ENCODE results near the gene CLEC1A. TPM values are rescaled to one million over a fixed set of nuclear protein-coding genes. Genes with fewer than 3 reads are reported as not detected.

Gene CLEC1A
- total RNA-seq, 1 experiment from 2014 or later: 0.41 TPM

DNA sequence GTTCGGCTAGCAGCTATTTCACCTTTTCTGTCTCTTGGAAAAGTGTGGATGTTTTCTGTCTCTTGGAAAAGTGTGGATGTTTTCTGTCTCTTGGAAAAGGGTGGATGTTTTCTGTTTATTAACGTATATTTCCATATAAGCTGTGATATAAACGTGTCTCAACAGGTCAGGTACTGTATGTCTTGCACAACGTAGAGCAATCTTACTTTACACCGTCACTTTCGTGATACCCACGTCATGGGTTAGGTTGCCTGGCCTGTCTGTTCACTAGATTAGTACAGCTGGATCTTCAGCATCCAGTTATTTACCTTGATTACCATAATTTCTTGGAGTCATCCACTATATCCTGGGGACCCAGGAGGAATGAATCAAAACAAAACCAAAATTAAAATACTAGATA is 17.1 kb upstream of the CLEC1A start:
- no TSS peak for BruUV-seq (replicated peaks)
- ATAC-seq (no peak), DNase-seq (ENCODE audit: low read depth, low spot score) (no peak)
- ChIA-PET CTCF (no interaction called here), POLR2A (interaction anchor here (0.6 kb wide), 1 partner anchor 52 kb away, joined by 3 read pairs; no protein-coding TSS in a partner anchor)
- Histone ChIP-seq H3K4me3 (ENCODE audit: low read depth in 2 of 2, low read length in 2 of 2) (no peak overlapping the region), H3K36me3 (ENCODE audit: control insufficient read depth, insufficient read depth, low read length) (no peaks in the 10 kb centered on the region), H3K9me3 (ENCODE audit: control insufficient read depth, insufficient read depth, low read depth, low read length) (no peaks in the 10 kb centered on the region), H3K27ac (ENCODE audit: low read length) (no peak overlapping the region), H3K4me1 (ENCODE audit: control insufficient read depth, insufficient read depth, low read length) (no peaks in the 10 kb centered on the region), H3K27me3 (ENCODE audit: control insufficient read depth, insufficient read depth, low read length) (no peaks in the 10 kb centered on the region)
- intact Hi-C loops (cut with micrococcal nuclease; ENCODE audit: unreplicated experiment): no loop called here
- in situ Hi-C loops (cut with HindIII; ENCODE audit: low pct_unique_long_range_greater_than_20kb, low sequenced_read_pairs): no loop called here
- TF ChIP-seq, protein P1, sequence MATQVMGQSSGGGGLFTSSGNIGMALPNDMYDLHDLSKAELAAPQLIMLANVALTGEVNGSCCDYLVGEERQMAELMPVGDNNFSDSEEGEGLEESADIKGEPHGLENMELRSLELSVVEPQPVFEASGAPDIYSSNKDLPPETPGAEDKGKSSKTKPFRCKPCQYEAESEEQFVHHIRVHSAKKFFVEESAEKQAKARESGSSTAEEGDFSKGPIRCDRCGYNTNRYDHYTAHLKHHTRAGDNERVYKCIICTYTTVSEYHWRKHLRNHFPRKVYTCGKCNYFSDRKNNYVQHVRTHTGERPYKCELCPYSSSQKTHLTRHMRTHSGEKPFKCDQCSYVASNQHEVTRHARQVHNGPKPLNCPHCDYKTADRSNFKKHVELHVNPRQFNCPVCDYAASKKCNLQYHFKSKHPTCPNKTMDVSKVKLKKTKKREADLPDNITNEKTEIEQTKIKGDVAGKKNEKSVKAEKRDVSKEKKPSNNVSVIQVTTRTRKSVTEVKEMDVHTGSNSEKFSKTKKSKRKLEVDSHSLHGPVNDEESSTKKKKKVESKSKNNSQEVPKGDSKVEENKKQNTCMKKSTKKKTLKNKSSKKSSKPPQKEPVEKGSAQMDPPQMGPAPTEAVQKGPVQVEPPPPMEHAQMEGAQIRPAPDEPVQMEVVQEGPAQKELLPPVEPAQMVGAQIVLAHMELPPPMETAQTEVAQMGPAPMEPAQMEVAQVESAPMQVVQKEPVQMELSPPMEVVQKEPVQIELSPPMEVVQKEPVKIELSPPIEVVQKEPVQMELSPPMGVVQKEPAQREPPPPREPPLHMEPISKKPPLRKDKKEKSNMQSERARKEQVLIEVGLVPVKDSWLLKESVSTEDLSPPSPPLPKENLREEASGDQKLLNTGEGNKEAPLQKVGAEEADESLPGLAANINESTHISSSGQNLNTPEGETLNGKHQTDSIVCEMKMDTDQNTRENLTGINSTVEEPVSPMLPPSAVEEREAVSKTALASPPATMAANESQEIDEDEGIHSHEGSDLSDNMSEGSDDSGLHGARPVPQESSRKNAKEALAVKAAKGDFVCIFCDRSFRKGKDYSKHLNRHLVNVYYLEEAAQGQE (IDR thresholded peaks at IDR 0.05; ENCODE audit: insufficient read depth in 1 of 2, low read depth in 2 of 2, low read length in 1 of 2): no peak

DNA sequence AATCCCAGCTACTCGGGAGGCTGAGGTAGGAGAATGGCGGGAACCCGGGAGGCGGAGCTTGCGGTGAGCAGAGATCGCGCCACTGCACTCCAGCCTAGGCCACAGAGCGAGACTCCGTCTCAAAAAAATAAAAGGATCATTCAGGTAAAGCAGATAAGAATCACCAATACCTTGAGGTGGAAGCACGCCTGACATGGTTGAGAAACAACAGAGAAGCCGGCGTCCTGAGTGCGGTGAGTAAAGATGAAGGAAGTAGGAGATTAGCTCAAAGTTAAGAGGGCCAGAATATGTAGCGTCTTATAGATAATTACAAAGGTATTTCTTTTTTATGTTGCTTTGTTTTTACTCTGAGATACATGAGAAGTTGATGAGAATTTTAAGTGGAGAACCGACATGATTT is 16.5 kb upstream of the CLEC1A start:
- Histone ChIP-seq H3K27ac (ENCODE audit: low read length) (no peak overlapping the region), H3K36me3 (ENCODE audit: control insufficient read depth, insufficient read depth, low read length) (no peaks in the 10 kb centered on the region), H3K4me1 (ENCODE audit: control insufficient read depth, insufficient read depth, low read length) (no peaks in the 10 kb centered on the region), H3K9me3 (ENCODE audit: control insufficient read depth, insufficient read depth, low read depth, low read length) (no peaks in the 10 kb centered on the region), H3K4me3 (ENCODE audit: low read depth in 2 of 2, low read length in 2 of 2) (no peak overlapping the region), H3K27me3 (ENCODE audit: control insufficient read depth, insufficient read depth, low read length) (no peaks in the 10 kb centered on the region)
- ChIA-PET POLR2A (interaction anchor here (0.6 kb wide), 1 partner anchor 53 kb away, joined by 3 read pairs; no protein-coding TSS in a partner anchor), CTCF (no interaction called here)
- intact Hi-C loops (cut with micrococcal nuclease; ENCODE audit: unreplicated experiment): no loop called here
- no TSS peak for BruUV-seq (replicated peaks)
- no peak for DNase-seq (ENCODE audit: low read depth, low spot score)
- TF ChIP-seq SIN3A (IDR thresholded peaks at IDR 0.05; ENCODE audit: borderline replicate concordance, insufficient read depth, low read depth, low read length) (no peak), POLR2AphosphoS5 (IDR thresholded peaks at IDR 0.05; ENCODE audit: low read depth, low read length) (no peak)
- TF ChIP-seq, protein P1 (IDR thresholded peaks at IDR 0.05; ENCODE audit: insufficient read depth in 1 of 2, low read depth in 2 of 2, low read length in 1 of 2): no peak
- ATAC-seq: no peak
- in situ Hi-C loops (cut with HindIII; ENCODE audit: low pct_unique_long_range_greater_than_20kb, low sequenced_read_pairs): no loop called here

DNA sequence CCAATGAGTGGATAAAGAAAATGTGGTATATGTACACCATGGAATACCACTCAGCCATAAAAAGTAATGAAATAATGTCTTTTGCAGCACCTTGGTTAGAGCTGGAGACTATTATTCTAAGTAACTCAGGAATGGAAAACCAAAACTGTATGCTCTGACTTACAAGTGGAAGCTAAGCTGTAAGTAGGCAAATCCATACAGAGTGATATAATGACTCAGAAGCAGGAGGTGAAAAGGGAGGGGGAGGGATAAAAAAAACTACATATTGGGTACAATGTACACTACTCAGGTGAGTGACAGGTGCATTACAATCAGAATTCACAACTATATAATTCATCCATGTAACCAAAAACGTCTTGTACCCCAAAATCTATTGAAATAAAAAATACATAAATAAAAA is 15.1 kb upstream of the CLEC1A start:
- H3K4me1 ChIP-seq (ENCODE audit: control insufficient read depth, insufficient read depth, low read length): no peaks in the 10 kb centered on the region
- in situ Hi-C loops (cut with HindIII; ENCODE audit: low pct_unique_long_range_greater_than_20kb, low sequenced_read_pairs) (no loop called here), intact Hi-C loops (cut with micrococcal nuclease; ENCODE audit: unreplicated experiment) (no loop called here)
- H3K4me3 ChIP-seq (ENCODE audit: low read depth in 2 of 2, low read length in 2 of 2): no peak overlapping the region
- ChIA-PET CTCF (interaction anchor here (0.6 kb wide), 2 partner anchors 29 to 772 kb away, joined by 5 to 7 read pairs; no protein-coding TSS in a partner anchor), POLR2A (no interaction called here)
- no peak overlapping the region for H3K27ac ChIP-seq (ENCODE audit: low read length)
- DNase-seq (ENCODE audit: low read depth, low spot score) (no peak), ATAC-seq (no peak)
- BruUV-seq (replicated peaks): no TSS peak
- TF ChIP-seq POLR2AphosphoS5 (IDR thresholded peaks at IDR 0.05; ENCODE audit: low read depth, low read length) (no peak), SIN3A (IDR thresholded peaks at IDR 0.05; ENCODE audit: borderline replicate concordance, insufficient read depth, low read depth, low read length) (no peak), TCF7L2 (IDR thresholded peaks at IDR 0.05; ENCODE audit: low read depth, low read length) (no peak), CTCF (IDR thresholded peaks at IDR 0.05) (no peak)
- TF ChIP-seq, protein P1 (IDR thresholded peaks at IDR 0.05; ENCODE audit: insufficient read depth in 1 of 2, low read depth in 2 of 2, low read length in 1 of 2): no peak
- no peaks in the 10 kb centered on the region for H3K9me3 ChIP-seq (ENCODE audit: control insufficient read depth, insufficient read depth, low read depth, low read length)
- H3K36me3 ChIP-seq (ENCODE audit: control insufficient read depth, insufficient read depth, low read length): no peaks in the 10 kb centered on the region
- no peaks in the 10 kb centered on the region for H3K27me3 ChIP-seq (ENCODE audit: control insufficient read depth, insufficient read depth, low read length)
